ENCODE measurements around the gene LRRC26. TPM values are rescaled to one million over a fixed set of nuclear protein-coding genes. Genes with fewer than 3 reads are reported as not detected.

LRRC26 gene
- total and polyA plus RNA-seq, 4 experiments from 2014 or later: not detected

DNA sequence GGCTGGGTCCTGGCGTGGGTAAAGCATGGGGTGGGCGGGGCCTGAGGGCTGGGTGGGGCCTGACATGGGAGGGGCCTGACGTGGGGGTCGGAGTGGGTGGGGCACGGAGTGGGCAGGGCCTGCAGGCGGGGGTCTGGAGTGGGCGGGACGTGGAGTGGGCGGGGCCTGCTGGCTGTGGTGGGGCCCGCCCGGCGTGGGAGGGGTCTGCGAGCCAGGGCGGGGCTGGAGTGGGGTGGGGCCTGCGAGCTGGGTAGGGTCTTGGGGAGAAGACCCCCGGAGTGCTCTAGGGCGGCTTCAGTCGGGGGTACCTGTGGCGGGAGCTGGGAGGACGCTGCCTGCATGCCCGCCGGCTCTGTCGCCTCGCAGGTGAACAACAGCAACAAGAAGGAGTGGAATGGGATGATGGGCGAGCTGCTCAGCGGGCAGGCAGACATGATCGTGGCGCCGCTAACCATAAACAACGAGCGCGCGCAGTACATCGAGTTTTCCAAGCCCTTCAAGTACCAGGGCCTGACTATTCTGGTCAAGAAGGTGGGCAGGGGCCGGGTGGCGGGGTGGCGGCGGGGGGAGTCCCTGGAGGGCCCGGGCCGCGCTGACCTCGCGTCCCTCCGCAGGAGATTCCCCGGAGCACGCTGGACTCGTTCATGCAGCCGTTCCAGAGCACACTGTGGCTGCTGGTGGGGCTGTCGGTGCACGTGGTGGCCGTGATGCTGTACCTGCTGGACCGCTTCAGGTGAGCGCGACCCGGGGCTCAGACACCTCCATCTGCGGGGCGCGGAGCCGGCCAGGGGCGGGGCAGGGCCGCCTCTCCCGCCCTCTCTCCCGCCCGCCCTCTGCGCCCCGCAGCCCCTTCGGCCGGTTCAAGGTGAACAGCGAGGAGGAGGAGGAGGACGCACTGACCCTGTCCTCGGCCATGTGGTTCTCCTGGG, 8.0 kb downstream of the LRRC26 start:
- H3K27ac Mint-ChIP-seq: no peak overlapping the region
- H3K36me3 ChIP-seq (ENCODE audit: insufficient read depth, low read length): no peaks in the 10 kb centered on the region
- intact Hi-C loops (cut with micrococcal nuclease): no loop called here

DNA sequence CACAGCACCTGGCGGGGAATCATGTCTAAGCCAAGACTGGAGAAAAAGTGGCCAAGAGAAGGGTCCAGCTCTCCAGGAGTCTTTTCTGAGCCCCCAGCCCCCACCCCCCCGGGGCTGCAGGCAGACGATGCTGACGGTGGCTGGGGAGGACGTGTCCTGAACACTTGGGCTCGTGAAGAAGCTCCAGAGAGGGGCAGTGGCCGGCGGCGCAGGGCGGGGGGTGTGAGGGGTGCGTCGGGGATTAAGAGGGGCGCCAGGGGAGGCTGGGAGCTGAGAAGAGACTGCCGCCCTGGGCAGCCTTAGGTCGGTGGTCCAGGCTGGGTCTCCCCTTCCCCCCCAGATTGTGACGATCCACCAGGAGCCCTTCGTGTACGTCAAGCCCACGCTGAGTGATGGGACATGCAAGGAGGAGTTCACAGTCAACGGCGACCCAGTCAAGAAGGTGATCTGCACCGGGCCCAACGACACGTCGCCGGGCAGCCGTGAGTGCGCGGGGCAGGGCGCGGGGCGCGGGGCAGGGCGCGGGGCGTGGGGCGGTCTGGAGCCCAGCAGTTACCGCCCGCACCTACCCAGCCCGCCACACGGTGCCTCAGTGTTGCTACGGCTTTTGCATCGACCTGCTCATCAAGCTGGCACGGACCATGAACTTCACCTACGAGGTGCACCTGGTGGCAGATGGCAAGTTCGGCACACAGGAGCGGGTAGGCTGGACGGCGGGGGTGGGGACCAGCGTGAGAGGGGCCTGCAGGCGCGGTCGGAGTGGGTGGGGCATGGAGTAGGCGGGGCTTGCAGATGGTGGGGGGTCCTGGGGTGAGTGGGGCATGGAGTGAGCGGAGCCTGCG, 8.9 kb downstream of the LRRC26 start:
- peaks cover 6 to 22% (median 16%) of the 10 kb centered on the region in 4 donors for H3K4me1 Mint-ChIP-seq
- no peak overlapping the region for H3K27ac ChIP-seq (ENCODE audit: low read depth, low read length)
- no peak overlapping the region for H3K4me3 ChIP-seq (ENCODE audit: low read length in 2 of 2)
- H3K27me3 ChIP-seq (ENCODE audit: insufficient read depth, low read length): peaks cover 9% of the 10 kb centered on the region
- POLR2A ChIA-PET (ENCODE audit: partially characterized antibody): no interaction called here
- no peak for DNase-seq
- intact Hi-C loops (cut with micrococcal nuclease): no loop called here
- no peaks in the 10 kb centered on the region for H3K9me3 ChIP-seq (ENCODE audit: control insufficient read depth in 1 of 2, low read length in 2 of 2)
- no peaks in the 10 kb centered on the region for H3K36me3 Mint-ChIP-seq
- H3K27ac Mint-ChIP-seq: no peak overlapping the region
- no peaks in the 10 kb centered on the region for H3K36me3 ChIP-seq (ENCODE audit: insufficient read depth, low read length)
- no peak overlapping the region for H3K4me3 Mint-ChIP-seq
- H3K9me3 Mint-ChIP-seq: no peaks in the 10 kb centered on the region
- CTCF ChIA-PET (ENCODE audit: partially characterized antibody): no interaction called here
- H3K4me1 ChIP-seq (ENCODE audit: insufficient read depth, low read length): peaks cover 19% of the 10 kb centered on the region
- peaks cover 12 to 33% of the 10 kb centered on the region in 2 donors for H3K27me3 Mint-ChIP-seq

More for the DNA sequence above, 8.0 kb downstream of the LRRC26 start:
- ChIA-PET CTCF (ENCODE audit: partially characterized antibody) (no interaction called here), POLR2A (ENCODE audit: partially characterized antibody) (interaction anchor here (1.0 kb wide), 1 partner anchor 26 kb away, joined by 3 read pairs; no protein-coding TSS in a partner anchor)
- H3K27me3 ChIP-seq (ENCODE audit: insufficient read depth, low read length): peaks cover 16% of the 10 kb centered on the region
- no peak overlapping the region for H3K4me3 ChIP-seq (ENCODE audit: low read length in 2 of 2)
- Mint-ChIP-seq H3K4me3 (no peak overlapping the region), H3K4me1 (peaks cover 5 to 25% (median 14%) of the 10 kb centered on the region in 4 donors), H3K36me3 (no peaks in the 10 kb centered on the region), H3K27me3 (peaks cover 17 to 36% of the 10 kb centered on the region in 2 donors), H3K9me3 (no peaks in the 10 kb centered on the region)
- H3K4me1 ChIP-seq (ENCODE audit: insufficient read depth, low read length): peaks cover 14% of the 10 kb centered on the region
- DNase-seq: no peak
- H3K27ac ChIP-seq (ENCODE audit: low read depth, low read length): no peak overlapping the region
- H3K9me3 ChIP-seq (ENCODE audit: control insufficient read depth in 1 of 2, low read length in 2 of 2): no peaks in the 10 kb centered on the region

DNA sequence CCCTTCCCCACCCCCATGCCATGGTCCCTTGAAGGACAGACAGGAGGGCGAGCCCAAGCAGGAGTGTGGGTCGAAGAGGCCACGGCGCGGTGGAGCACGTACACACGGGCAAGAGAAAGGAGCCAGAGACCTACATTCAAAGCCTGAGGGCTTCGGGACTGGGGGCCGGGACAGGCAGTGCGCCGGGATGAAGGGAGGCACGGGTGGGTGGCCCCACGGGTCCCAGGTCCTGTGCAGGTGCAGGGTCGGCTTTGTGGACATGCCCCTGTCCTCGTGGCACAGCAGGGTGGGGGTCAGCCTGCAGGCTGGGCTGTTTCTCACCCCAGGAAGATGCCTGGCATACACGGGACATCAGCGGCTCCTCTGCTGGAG, 9.8 kb downstream of the LRRC26 start:
- ChIA-PET CTCF (ENCODE audit: partially characterized antibody) (no interaction called here), POLR2A (ENCODE audit: partially characterized antibody) (no interaction called here)
- H3K4me3 Mint-ChIP-seq: peak overlapping the region in 1 of 8 donors; percentile 9
- Histone ChIP-seq H3K4me1 (ENCODE audit: insufficient read depth, low read length) (peaks cover 19% of the 10 kb centered on the region), H3K4me3 (ENCODE audit: low read length in 2 of 2) (no peak overlapping the region), H3K27me3 (ENCODE audit: insufficient read depth, low read length) (peaks cover 9% of the 10 kb centered on the region), H3K9me3 (ENCODE audit: control insufficient read depth in 1 of 2, low read length in 2 of 2) (no peaks in the 10 kb centered on the region), H3K36me3 (ENCODE audit: insufficient read depth, low read length) (no peaks in the 10 kb centered on the region), H3K27ac (ENCODE audit: low read depth, low read length) (no peak overlapping the region)
- H3K9me3 Mint-ChIP-seq: no peaks in the 10 kb centered on the region
- no peak overlapping the region for H3K27ac Mint-ChIP-seq
- no peak for DNase-seq
- peaks cover 6 to 22% (median 16%) of the 10 kb centered on the region in 4 donors for H3K4me1 Mint-ChIP-seq
- H3K36me3 Mint-ChIP-seq: no peaks in the 10 kb centered on the region
- H3K27me3 Mint-ChIP-seq: peaks cover 9 to 35% of the 10 kb centered on the region in 2 donors
- intact Hi-C loops (cut with micrococcal nuclease): no loop called here

DNA sequence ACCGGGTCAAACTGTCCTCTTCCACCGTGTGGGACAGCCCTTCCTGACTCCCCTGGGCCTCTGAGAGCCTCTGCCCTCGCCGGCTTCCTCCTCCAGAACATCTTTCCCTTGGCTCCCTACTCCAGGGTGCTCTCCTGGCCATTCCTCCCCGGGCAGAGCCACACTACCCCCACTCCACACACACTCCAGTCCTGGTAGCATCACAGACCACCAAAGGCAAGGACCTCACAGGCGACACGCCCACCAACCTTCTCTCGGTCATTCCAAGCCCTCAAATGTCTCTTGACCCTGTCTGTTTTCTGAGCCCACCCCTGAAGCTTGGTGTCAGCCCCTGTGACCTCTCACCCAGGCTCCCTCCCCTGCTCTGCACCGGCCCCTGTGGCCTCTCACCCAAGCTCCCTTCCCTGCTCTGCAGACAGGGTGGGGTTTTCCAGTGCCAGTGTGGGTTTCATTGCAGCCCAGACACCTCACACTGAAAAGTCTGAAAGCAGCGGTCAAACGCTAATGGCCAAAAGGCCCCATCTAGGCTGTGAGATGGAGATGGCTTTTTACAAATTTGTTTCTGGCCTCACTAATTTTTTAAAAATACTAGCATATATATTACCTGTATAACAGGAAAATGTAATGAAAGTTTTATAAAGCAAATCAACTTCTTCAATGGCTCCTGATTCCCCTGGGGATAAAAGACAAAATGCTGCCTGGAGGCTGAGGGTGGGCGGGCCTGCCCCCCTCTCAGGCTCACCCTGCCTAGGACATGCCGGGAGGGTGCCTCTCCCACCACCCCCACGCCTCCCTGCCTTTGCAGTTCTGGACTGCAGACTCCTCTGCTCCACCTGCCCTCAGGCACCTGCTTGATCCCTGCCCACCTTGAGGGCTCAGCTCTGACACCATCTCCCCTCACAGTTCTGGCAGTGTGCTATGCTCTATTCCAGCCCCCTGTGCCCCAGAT, 10.5 kb downstream of the LRRC26 start:
- H3K27me3 ChIP-seq (ENCODE audit: insufficient read depth, low read length): peaks cover 9% of the 10 kb centered on the region
- Mint-ChIP-seq H3K27me3 (peaks cover 9 to 37% of the 10 kb centered on the region in 2 donors), H3K9me3 (no peaks in the 10 kb centered on the region), H3K4me3 (no peak overlapping the region), H3K4me1 (peaks cover 6 to 22% (median 16%) of the 10 kb centered on the region in 4 donors), H3K27ac (no peak overlapping the region), H3K36me3 (no peaks in the 10 kb centered on the region)
- no peak for DNase-seq
- H3K9me3 ChIP-seq (ENCODE audit: control insufficient read depth in 1 of 2, low read length in 2 of 2): no peaks in the 10 kb centered on the region
- peaks cover 19% of the 10 kb centered on the region for H3K4me1 ChIP-seq (ENCODE audit: insufficient read depth, low read length)
- intact Hi-C loops (cut with micrococcal nuclease): no loop called here
- no peaks in the 10 kb centered on the region for H3K36me3 ChIP-seq (ENCODE audit: insufficient read depth, low read length)
- ChIA-PET CTCF (ENCODE audit: partially characterized antibody) (no interaction called here), POLR2A (ENCODE audit: partially characterized antibody) (no interaction called here)
- H3K27ac ChIP-seq (ENCODE audit: low read depth, low read length): no peak overlapping the region
- H3K4me3 ChIP-seq (ENCODE audit: low read length in 2 of 2): no peak overlapping the region

DNA sequence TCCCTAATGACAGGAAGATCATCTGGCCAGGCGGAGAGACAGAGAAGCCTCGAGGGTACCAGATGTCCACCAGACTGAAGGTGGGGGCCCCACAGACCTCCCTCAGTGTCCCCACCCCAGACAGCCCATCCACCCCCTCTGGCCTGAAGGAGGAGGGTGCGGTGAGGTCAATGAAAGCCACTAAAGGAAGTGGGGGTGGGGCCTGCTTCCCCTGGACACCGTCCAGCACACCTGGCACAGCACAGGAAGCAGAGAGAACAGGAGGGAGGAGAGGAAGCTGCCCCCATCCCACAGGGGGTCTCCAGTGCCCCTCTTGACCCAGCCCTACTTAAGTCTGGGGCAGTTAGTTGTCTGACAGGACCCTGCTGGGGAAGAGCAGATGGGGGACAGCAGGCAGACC, 11.2 kb downstream of the LRRC26 start:
- H3K27ac ChIP-seq (ENCODE audit: low read depth, low read length): no peak overlapping the region
- H3K27me3 ChIP-seq (ENCODE audit: insufficient read depth, low read length): peaks cover 9% of the 10 kb centered on the region
- no peaks in the 10 kb centered on the region for H3K9me3 ChIP-seq (ENCODE audit: control insufficient read depth in 1 of 2, low read length in 2 of 2)
- DNase-seq: no peak
- Mint-ChIP-seq H3K27ac (no peak overlapping the region), H3K9me3 (no peaks in the 10 kb centered on the region), H3K4me1 (peaks cover 6 to 22% (median 16%) of the 10 kb centered on the region in 4 donors), H3K4me3 (no peak overlapping the region), H3K36me3 (no peaks in the 10 kb centered on the region), H3K27me3 (peaks cover 7 to 35% of the 10 kb centered on the region in 2 donors)
- no peak overlapping the region for H3K4me3 ChIP-seq (ENCODE audit: low read length in 2 of 2)
- H3K4me1 ChIP-seq (ENCODE audit: insufficient read depth, low read length): peaks cover 19% of the 10 kb centered on the region
- intact Hi-C loops (cut with micrococcal nuclease): no loop called here
- CTCF ChIA-PET (ENCODE audit: partially characterized antibody): no interaction called here
- H3K36me3 ChIP-seq (ENCODE audit: insufficient read depth, low read length): no peaks in the 10 kb centered on the region
- POLR2A ChIA-PET (ENCODE audit: partially characterized antibody): no interaction called here

DNA sequence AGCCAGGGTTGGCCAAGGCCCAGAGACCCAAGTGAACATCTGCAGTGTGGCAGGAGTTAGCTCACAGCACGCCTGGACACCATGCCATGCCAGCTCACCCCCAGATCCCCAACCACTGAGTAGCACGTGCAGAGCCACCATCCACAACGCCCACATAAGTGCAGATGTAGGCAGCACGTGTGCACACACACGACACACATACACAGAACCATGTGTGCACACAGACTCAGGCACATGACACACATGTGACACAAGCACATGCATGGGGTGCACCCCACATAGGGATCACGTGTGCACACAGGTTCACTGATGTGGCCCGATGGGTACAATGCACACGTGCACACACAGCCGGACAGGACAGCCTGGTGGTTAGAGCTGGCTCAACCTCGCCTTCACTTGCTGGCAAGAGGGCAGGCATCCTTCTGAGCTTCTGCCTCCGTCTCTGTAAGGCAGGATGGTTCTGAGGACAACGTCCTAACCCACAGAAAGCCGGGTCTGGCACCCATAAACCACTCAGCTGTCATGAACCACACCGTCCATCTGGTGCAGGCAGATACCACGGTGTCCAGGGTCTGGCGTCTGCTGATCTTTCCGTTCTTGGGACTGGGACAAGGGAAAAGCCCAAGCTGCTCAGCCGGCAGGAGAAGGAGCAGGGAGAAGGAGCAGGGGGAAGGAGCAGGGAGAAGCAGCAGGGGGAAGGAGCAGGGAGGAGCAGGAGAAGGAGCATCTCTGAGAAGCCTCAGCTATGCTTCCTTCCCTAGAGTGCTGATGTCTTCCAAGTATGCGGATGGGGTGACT, 12.0 kb downstream of the LRRC26 start:
- peaks cover 9% of the 10 kb centered on the region for H3K27me3 ChIP-seq (ENCODE audit: insufficient read depth, low read length)
- no peak overlapping the region for H3K27ac ChIP-seq (ENCODE audit: low read depth, low read length)
- POLR2A ChIA-PET (ENCODE audit: partially characterized antibody): interaction anchor here (1.3 to 1.7 kb wide), 2 partner anchors 28 to 83 kb away, joined by 3 to 4 read pairs; partner anchors contain the start of gene TUBB4B

More for the DNA sequence above, 12.0 kb downstream of the LRRC26 start:
- Mint-ChIP-seq H3K9me3 (no peaks in the 10 kb centered on the region), H3K36me3 (no peaks in the 10 kb centered on the region), H3K4me1 (peaks cover 6 to 22% (median 16%) of the 10 kb centered on the region in 4 donors), H3K27me3 (peaks cover 6 to 33% of the 10 kb centered on the region in 2 donors), H3K27ac (peak overlapping the region in 3 of 7 donors; percentile 7 to 59 (median 10)), H3K4me3 (peak overlapping the region in 2 of 8 donors; percentile 23 to 25)
- DNase-seq: no peak
- CTCF ChIA-PET (ENCODE audit: partially characterized antibody): interaction anchor here (1.4 kb wide), 1 partner anchor 31 kb away, joined by 3 read pairs; no protein-coding TSS in a partner anchor
- H3K9me3 ChIP-seq (ENCODE audit: control insufficient read depth in 1 of 2, low read length in 2 of 2): no peaks in the 10 kb centered on the region
- no peaks in the 10 kb centered on the region for H3K36me3 ChIP-seq (ENCODE audit: insufficient read depth, low read length)
- no peak overlapping the region for H3K4me3 ChIP-seq (ENCODE audit: low read length in 2 of 2)
- H3K4me1 ChIP-seq (ENCODE audit: insufficient read depth, low read length): peaks cover 19% of the 10 kb centered on the region
- intact Hi-C loops (cut with micrococcal nuclease): no loop called here

Data from CD4-positive, alpha-beta memory T cell (primary cell).